ENCODE measurements around the gene HOMER1. TPM values are rescaled to one million over a fixed set of nuclear protein-coding genes. Genes with fewer than 3 reads are reported as not detected.

The HOMER1 gene
- 1 to 10 TPM; 2.4 to 3.1 TPM for total RNA-seq

DNA sequence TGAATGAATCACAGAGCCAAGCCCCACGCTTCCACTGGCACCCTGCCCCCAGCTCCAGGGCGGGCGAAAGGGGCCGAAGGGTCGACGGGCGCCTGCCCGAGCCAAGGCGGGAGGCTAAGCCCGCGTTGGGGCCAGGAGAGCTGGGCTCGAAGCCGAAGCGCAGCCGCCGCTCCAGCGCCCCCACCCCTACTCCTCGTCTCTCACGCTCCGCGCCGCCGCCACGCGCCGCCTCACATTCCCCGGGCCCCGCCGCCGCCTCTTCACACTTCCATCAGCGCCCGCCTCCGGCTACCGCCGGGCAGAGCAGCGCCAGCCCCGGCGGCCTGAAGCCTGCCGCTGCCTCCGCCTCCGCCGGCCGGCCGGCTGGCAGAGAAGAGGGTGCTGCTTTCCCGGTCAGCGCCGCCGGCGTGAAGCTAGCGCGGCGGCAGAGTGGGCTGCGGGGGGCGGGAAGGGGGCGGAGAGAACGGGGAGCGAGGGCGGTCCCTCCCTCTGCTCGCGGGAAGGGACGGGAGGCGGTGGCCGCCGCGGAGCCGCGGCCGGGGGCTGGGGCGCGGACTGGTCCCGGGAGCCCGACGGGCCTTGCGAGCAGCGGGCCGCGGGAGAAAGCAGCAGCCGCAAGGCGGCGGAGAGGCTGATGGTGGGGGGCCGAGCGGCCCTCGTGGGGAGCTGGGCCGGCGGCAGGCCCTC is at the start of gene HOMER1:
TSS of gene HOMER1 (minus strand) at position 431 of the 687 bp plus-strand sequence. CDS start 1,360 bp downstream, outside the sequence.
- Mint-ChIP-seq H3K4me3 (peak within 1 kb of the TSS; percentile 94), H3K27me3 (ENCODE audit: low read depth) (peaks cover 18% of the 10 kb centered on the region), H3K36me3 (ENCODE audit: low read depth) (no peaks in the 10 kb centered on the region), H3K9me3 (ENCODE audit: insufficient read depth) (no peaks in the 10 kb centered on the region), H3K27ac (peak within 1 kb of the TSS; percentile 94), H3K4me1 (ENCODE audit: low read depth) (peaks cover 36% of the 10 kb centered on the region)
- ChIA-PET CTCF (interaction anchor here (1.4 to 1.6 kb wide), 2 partner anchors 49 to 99 kb away, joined by 3 to 4 read pairs; no protein-coding TSS in a partner anchor), POLR2A (interaction anchor here (1.0 to 2.7 kb wide), 3 partner anchors 99 to 277 kb away, joined by 3 to 8 read pairs (median 5); partner anchors contain the start of genes JMY and TENT2)
- peak; percentile 78 for ATAC-seq
- peak; percentile 70 for DNase-seq

GRCh38 chr5:79563247-79563590 is 49.3 kb upstream of the HOMER1 start:
- peaks cover 11% of the 10 kb centered on the region for H3K9me3 Mint-ChIP-seq (ENCODE audit: insufficient read depth)
- H3K4me3 Mint-ChIP-seq: no peak overlapping the region
- CTCF ChIA-PET: interaction anchor here (0.7 to 1.0 kb wide), 2 partner anchors 140 to 526 kb away, joined by 3 read pairs; no protein-coding TSS in a partner anchor
- no peak overlapping the region for H3K27ac Mint-ChIP-seq
- no peaks in the 10 kb centered on the region for H3K27me3 Mint-ChIP-seq (ENCODE audit: low read depth)
- POLR2A ChIA-PET: interaction anchor here (1.0 kb wide), 1 partner anchor 50 kb away, joined by 3 read pairs; no protein-coding TSS in a partner anchor
- H3K36me3 Mint-ChIP-seq (ENCODE audit: low read depth): peaks cover 22% of the 10 kb centered on the region
- ATAC-seq (no peak), DNase-seq (no peak)
- peaks cover 36% of the 10 kb centered on the region for H3K4me1 Mint-ChIP-seq (ENCODE audit: low read depth)

DNA sequence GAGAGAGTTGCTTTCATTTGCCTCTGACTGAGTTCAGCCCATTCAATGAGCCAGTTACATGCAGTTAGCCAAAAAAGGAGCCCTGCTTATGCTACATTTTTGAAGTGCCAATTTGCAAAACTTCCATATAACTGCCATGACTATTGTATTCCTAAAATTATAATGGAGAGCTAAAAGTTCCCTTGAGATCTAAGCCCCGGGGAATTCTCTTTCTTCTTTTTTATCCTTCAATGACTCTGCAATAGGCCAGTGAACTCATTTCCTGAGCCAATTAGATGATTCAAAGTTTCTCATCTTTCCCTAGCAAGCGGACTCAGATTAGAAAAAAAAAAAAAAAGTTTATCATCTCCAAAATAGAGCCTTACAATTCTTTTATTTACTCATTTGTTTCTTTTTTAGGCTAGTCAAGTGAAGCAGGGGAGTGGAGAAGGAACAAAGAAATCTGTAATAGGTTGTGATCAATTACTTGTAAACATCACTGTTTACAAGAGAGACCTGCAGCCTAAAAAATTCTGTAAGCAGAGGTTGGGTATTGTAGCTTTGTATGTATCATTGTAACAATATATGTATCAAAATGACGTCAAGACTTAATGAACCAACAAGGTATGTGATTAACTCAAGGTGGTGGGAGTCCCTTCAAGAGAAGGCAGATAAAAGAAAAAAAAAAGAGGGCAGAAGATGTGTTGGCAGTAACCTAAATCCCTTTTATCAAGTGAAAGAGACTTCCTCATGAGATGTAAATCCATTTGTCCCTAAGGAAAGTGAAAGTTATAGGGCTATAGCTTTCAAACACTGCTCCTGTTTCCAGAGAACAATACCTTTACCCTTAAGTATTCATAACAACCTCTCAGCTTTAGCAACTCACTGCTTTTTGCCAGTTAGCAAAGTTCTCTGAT is 48.7 kb upstream of the HOMER1 start:
- Mint-ChIP-seq H3K4me1 (ENCODE audit: low read depth) (peaks cover 36% of the 10 kb centered on the region), H3K4me3 (no peak overlapping the region), H3K27me3 (ENCODE audit: low read depth) (no peaks in the 10 kb centered on the region), H3K36me3 (ENCODE audit: low read depth) (peaks cover 22% of the 10 kb centered on the region), H3K27ac (peak overlapping the region; percentile 53), H3K9me3 (ENCODE audit: insufficient read depth) (peaks cover 11% of the 10 kb centered on the region)
- ChIA-PET POLR2A (interaction anchor here (1.0 kb wide), 1 partner anchor 50 kb away, joined by 3 read pairs; no protein-coding TSS in a partner anchor), CTCF (interaction anchor here (1.0 kb wide), 1 partner anchor 140 kb away, joined by 3 read pairs; no protein-coding TSS in a partner anchor)
- ATAC-seq (no peak), DNase-seq (no peak)

DNA sequence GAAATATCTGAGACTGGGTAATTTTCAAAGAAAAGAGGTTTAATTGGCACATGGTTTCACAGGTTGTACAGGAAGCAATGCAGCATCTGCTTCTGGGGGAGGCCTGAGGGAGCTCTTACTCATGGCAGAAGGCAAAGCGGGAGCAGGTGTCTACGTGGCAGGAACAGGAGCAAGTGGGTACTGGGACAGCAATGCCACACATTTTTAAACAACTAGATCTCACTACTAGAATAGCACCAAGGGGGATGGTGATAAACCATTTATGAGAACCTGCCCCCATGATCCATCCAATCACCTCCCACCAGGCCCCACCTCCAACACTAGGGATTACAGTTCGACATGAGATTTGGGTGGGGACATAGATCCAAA is 47.6 kb upstream of the HOMER1 start:
- Mint-ChIP-seq H3K27me3 (ENCODE audit: low read depth) (no peaks in the 10 kb centered on the region), H3K4me1 (ENCODE audit: low read depth) (peaks cover 39% of the 10 kb centered on the region), H3K4me3 (no peak overlapping the region), H3K27ac (peak overlapping the region; percentile 76), H3K36me3 (ENCODE audit: low read depth) (peaks cover 22% of the 10 kb centered on the region), H3K9me3 (ENCODE audit: insufficient read depth) (peaks cover 11% of the 10 kb centered on the region)
- DNase-seq (peak; percentile 36), ATAC-seq (peak; percentile 29)
- POLR2A ChIA-PET: interaction anchor here (0.7 to 1.0 kb wide), 2 partner anchors 50 to 63 kb away, joined by 3 read pairs; no protein-coding TSS in a partner anchor
- CTCF ChIA-PET: interaction anchor here (0.8 to 1.6 kb wide), 4 partner anchors 41 to 522 kb away, joined by 3 to 4 read pairs (median 4); no protein-coding TSS in a partner anchor

DNA sequence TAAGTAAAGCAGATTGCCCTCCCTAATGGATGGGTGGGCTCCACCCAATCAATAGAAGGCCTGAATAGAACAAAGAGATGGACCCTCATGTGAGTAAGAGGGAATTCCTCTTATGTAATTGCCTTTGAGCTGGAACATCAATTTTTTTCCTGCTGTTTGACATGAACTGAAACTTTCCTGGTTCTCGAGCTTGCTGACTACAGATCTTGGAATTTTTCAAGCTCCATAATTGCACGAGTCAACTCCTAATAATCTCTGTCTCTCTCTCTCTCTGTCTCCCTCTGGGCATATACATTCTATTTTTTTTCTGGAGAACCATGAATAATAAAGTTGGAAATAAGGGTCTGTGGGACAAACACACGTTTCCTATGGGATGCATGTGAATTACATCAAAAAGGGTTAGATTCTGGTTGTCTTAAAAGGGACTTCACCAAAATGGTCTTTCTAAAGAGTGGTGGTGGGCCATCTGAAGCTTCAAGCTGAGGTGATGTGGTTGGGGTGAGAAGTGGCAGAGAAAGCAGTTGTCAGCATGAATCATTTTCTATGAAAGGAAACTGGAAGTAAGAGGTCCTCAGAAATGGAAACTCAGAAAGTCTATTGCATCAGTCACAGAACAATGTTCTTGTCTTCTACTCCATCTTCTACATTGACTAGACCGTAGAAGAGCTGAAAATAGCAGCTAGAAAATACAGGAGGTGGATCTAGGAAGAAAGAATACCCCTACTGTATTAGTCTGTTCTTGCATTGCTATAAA is 47.0 kb upstream of the HOMER1 start:
- peak; percentile 47 for DNase-seq
- ChIA-PET POLR2A (interaction anchor here (0.7 to 1.0 kb wide), 2 partner anchors 50 to 64 kb away, joined by 3 read pairs; no protein-coding TSS in a partner anchor), CTCF (interaction anchor here (0.8 to 1.6 kb wide), 4 partner anchors 42 to 522 kb away, joined by 3 to 4 read pairs (median 4); no protein-coding TSS in a partner anchor)
- peak overlapping the region; percentile 20 for H3K4me3 Mint-ChIP-seq
- H3K4me1 Mint-ChIP-seq (ENCODE audit: low read depth): peaks cover 43% of the 10 kb centered on the region
- peaks cover 11% of the 10 kb centered on the region for H3K9me3 Mint-ChIP-seq (ENCODE audit: insufficient read depth)
- peaks cover 22% of the 10 kb centered on the region for H3K36me3 Mint-ChIP-seq (ENCODE audit: low read depth)
- H3K27ac Mint-ChIP-seq: peak overlapping the region; percentile 76
- no peaks in the 10 kb centered on the region for H3K27me3 Mint-ChIP-seq (ENCODE audit: low read depth)
- ATAC-seq: peak; percentile 78

GRCh38 chr5:79555418-79555817 is 41.5 kb upstream of the HOMER1 start:
- CTCF ChIA-PET: interaction anchor here (1.6 kb wide), 1 partner anchor 303 kb away, joined by 6 read pairs; no protein-coding TSS in a partner anchor
- Mint-ChIP-seq H3K27ac (no peak overlapping the region), H3K36me3 (ENCODE audit: low read depth) (peaks cover 4% of the 10 kb centered on the region), H3K4me3 (no peak overlapping the region), H3K9me3 (ENCODE audit: insufficient read depth) (peaks cover 9% of the 10 kb centered on the region), H3K4me1 (ENCODE audit: low read depth) (peaks cover 34% of the 10 kb centered on the region), H3K27me3 (ENCODE audit: low read depth) (no peaks in the 10 kb centered on the region)
- no peak for ATAC-seq
- no peak for DNase-seq
- POLR2A ChIA-PET: no interaction called here

DNA sequence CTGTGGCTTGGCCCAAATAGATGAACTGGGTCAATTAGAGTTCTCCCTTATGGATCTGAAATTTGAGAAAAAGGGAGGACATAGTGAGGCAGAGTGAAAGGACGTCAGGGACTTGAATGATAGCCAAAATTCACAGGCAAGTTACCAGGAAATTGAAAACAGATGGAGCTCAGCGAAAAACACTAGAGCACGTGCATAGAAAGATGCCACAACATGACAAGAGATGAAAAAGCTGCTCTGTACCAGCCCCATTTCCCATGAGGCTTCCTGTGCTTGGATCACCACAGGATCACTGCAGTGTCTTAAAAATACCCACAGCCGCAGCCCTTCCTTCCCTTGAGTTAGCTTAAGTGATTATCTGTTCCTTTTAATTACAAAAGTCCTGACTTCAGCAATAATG is 39.0 kb upstream of the HOMER1 start:
- ChIA-PET CTCF (no interaction called here), POLR2A (no interaction called here)
- H3K27ac Mint-ChIP-seq: no peak overlapping the region
- H3K9me3 Mint-ChIP-seq (ENCODE audit: insufficient read depth): peaks cover 9% of the 10 kb centered on the region
- H3K4me3 Mint-ChIP-seq: no peak overlapping the region
- ATAC-seq: no peak
- H3K4me1 Mint-ChIP-seq (ENCODE audit: low read depth): peaks cover 27% of the 10 kb centered on the region
- H3K36me3 Mint-ChIP-seq (ENCODE audit: low read depth): peaks cover 2% of the 10 kb centered on the region
- peak; percentile 36 for DNase-seq
- no peaks in the 10 kb centered on the region for H3K27me3 Mint-ChIP-seq (ENCODE audit: low read depth)

GRCh38 chr5:79547982-79548381 is 34.0 kb upstream of the HOMER1 start:
- CTCF ChIA-PET: no interaction called here
- no peak for ATAC-seq
- no peak overlapping the region for H3K27ac Mint-ChIP-seq

DNA sequence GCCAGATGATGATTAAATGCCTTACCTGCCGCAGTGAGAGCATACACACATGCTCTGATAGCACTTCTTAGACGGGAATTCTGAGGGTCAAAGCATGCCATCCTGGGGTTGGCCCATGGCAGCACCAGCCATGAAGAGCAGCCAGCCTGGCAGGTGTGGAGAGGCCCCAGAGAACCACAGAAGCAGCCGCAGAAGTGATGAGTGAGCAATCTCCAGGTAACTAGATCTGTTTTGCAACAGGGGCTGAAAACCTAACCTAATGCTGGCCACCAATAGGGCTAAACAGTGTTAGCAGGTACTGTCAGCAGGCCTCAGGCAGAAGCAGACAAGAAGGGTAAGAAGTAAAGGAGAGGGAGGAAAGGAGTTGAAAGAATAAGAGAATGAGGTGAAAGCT is 33.5 kb upstream of the HOMER1 start:
- ATAC-seq: no peak
- no peaks in the 10 kb centered on the region for H3K4me1 Mint-ChIP-seq (ENCODE audit: low read depth)
- peaks cover 3% of the 10 kb centered on the region for H3K27me3 Mint-ChIP-seq (ENCODE audit: low read depth)
- H3K36me3 Mint-ChIP-seq (ENCODE audit: low read depth): no peaks in the 10 kb centered on the region
- H3K27ac Mint-ChIP-seq: no peak overlapping the region
- H3K4me3 Mint-ChIP-seq: no peak overlapping the region
- peaks cover 6% of the 10 kb centered on the region for H3K9me3 Mint-ChIP-seq (ENCODE audit: insufficient read depth)
- ChIA-PET POLR2A (no interaction called here), CTCF (no interaction called here)
- DNase-seq: no peak

More at GRCh38 chr5:79547982-79548381, 34.0 kb upstream of the HOMER1 start:
- Mint-ChIP-seq H3K9me3 (ENCODE audit: insufficient read depth) (peaks cover 9% of the 10 kb centered on the region), H3K36me3 (ENCODE audit: low read depth) (peaks cover 2% of the 10 kb centered on the region), H3K4me3 (no peak overlapping the region), H3K27me3 (ENCODE audit: low read depth) (peaks cover 3% of the 10 kb centered on the region), H3K4me1 (ENCODE audit: low read depth) (peaks cover 5% of the 10 kb centered on the region)
- POLR2A ChIA-PET: no interaction called here
- DNase-seq: no peak

DNA sequence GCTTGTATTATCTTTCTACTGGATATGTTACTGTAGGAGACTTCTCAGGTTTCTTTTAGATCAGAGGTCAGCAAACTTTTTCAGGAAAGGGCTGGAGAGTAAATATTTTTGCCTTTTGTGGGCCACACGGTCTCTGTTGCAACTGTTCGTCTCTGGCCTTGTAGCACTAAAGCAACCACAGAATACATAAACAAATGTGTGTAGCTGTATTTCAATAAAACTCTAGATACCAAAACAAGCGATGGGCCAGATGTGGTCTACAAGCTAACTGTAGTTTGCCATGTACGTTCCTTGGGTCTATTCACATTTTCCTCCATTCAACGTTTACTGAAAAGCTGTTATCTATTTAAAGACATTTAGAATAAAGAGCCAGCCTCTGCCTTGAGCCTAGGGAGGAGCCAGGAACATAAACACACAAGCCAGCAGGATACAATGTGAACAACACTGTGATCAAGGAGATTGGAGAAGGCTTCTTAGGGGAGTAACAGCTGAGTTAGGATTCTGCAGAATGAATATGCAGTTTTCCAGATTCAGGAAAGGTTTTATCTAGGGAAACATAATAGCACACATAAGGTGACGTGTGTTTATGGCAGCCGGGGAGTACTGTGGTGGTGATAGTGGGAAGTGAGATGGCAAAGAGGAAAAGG is 33.0 kb upstream of the HOMER1 start:
- ChIA-PET POLR2A (no interaction called here), CTCF (no interaction called here)
- peaks cover 6% of the 10 kb centered on the region for H3K9me3 Mint-ChIP-seq (ENCODE audit: insufficient read depth)
- no peak for DNase-seq
- no peaks in the 10 kb centered on the region for H3K4me1 Mint-ChIP-seq (ENCODE audit: low read depth)
- H3K27me3 Mint-ChIP-seq (ENCODE audit: low read depth): peaks cover 3% of the 10 kb centered on the region
- H3K36me3 Mint-ChIP-seq (ENCODE audit: low read depth): no peaks in the 10 kb centered on the region
- H3K27ac Mint-ChIP-seq: no peak overlapping the region
- no peak overlapping the region for H3K4me3 Mint-ChIP-seq
- ATAC-seq: no peak

DNA sequence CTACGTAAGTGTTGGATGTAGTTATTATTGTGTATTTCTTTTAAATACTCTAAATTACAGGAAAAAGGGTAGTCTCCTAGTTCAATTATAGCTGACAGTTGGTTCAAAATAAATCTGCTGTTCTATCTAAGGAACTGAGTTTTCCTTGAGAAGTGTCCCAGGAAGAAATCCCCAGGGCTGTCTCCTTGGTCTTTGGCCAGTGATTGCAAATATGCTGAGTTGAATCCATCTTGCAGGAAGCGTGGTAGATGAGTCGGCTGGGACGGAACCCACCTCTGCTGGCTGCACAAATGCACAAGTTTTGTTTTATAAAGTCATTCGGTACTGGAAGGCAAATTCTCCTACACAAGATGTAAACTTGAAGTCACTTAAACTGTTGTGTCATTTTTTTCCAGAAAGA is 30.2 kb upstream of the HOMER1 start:
- H3K4me3 Mint-ChIP-seq: no peak overlapping the region
- no peak overlapping the region for H3K27ac Mint-ChIP-seq
- DNase-seq: no peak
- no peaks in the 10 kb centered on the region for H3K9me3 Mint-ChIP-seq (ENCODE audit: insufficient read depth)
- ChIA-PET POLR2A (no interaction called here), CTCF (no interaction called here)
- H3K36me3 Mint-ChIP-seq (ENCODE audit: low read depth): no peaks in the 10 kb centered on the region
- ATAC-seq: no peak
- peaks cover 3% of the 10 kb centered on the region for H3K27me3 Mint-ChIP-seq (ENCODE audit: low read depth)
- no peaks in the 10 kb centered on the region for H3K4me1 Mint-ChIP-seq (ENCODE audit: low read depth)

Measured in activated CD8-positive, alpha-beta T cell treated with anti-CD3 and anti-CD28 coated beads, Interleukin-2, amount 10 ng/mL, durations not matched to agents 7 days and 5 days (primary cell).